ENCODE measurements around the gene PROX2.

The PROX2 gene

DNA sequence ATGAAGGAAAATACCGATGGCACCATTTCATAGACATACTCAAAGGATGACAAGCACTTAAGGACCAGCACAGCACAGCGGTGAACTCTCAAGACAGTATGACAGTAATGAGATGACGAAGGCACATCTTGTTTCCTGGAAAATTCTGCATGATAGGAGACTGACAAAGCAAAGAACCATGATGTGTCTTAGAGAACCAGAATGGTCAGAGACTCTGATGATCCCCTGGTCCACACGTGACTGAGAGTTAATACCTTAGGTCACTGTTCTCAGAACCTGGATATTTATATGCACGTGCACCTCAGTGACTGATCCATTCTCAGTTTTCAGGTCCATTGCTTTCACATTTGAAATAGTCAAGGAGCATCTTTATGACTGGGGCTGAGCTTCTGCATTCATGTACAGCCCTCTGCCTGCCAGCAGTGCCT, 35.3 kb downstream of the PROX2 start:
- DNase-seq, result no peak

DNA sequence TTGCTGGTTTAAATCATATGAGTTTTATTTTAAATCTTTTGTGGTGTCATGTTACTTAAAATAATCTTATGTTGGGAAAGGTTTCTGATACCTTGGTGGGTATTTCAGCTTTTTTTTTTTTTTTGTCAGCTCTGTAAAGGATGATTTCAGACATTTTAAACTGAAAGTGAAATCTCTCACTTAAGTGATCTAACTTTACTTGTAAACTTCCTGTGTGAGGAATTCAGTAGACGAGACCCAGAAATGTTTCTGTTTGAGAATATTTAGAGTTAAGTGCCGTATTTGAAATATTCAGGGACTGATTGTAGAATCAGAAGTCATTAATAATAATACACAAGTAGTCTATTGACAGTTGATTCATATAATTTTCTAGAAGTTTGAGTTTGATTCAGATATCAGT, 37.8 kb downstream of the PROX2 start:
- no peak for DNase-seq

DNA sequence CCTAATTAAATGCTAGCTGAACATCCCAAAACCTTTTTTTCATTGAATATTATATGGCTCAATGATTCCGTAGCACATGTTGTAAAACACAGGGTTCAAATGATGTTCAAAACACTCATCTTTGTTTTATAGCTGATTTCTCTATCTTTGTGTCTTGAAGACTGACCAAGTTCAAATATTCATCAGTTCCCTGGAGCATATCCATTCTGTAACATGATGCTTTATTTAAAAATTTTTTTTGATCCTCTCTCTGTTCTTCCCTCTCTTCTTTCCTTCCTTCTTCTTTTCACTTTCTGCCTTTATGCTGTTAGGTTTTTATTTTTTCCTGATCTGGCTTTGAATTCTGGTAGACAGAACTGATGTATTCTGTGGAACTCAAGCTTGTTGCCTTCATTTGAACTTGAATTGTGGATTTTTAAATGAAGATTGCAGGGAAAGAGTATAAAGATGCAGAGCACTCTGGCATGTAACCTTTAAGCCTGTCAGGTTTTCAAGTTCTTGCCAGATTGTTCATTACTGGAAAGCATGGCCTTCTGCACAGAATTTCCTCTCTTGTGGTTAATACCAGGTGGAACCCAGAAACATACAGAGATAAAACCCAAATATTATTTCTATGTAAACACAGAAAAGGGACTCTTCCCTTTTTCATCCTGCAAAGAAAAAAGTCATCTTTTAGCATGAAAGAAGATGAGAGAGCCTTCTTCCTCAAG, 39.5 kb downstream of the PROX2 start:
- no peak for DNase-seq

DNA sequence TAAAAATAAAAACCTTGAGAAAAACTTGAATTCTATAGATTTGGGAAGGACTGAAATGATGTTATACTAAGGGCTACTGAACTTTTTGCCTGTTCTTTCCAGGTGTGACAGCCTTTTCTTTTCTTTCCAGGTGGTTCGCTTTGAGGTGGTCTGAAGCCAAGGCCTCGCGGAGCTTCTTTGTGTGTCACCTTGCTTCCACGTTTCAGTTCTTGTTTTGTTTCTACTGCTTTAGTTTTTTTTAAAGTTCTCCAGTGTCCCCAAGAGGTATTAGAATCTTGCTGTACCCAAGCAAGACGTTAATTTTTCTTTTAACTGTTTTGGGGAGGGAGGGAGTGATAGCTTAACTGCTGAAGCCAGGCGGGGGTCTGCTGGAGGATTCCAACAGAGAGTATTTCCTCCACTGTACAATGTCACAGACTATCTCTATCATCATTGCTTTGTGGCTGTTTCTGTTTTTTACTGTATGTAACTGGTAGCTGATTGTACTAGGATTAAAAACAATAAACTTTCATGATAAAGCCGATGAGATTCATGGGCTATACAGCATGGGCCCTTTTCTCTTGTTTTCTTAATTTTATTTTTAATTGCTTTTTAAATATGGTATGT, 40.2 kb downstream of the PROX2 start:
- DNase-seq, result no peak

DNA sequence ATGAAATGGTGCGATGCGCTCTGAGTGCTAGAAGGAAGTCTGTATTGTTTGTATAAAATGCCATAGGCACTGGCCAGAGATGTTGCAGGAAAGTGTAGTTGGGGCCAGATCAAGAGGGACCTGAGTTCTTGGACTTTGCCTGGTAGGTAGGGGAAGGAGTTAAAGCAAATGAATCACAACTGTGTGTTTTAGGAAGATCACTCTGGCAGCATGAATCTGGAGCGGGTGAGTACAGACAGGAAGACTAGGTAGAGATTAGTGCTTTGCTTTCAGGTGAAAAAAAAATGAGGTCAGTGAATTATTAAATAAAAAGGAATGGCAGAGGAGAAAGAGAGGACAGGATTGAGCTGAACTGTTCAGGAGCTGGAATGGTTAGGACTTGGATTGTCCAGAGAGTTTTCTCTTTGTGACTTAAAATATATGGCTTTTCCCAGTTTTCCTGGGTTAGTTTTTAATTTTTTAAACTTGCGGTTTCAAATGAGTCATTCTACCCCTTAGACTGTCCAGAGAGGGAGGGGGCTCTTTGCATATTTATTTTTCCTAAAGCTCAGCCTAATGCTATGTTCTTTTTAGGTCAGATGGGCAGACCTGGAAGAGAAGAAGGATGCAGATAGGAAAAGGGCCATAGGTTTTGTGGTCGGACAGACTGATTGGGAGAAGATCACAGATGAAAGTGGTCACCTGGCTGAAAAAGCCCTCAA, 41.1 kb downstream of the PROX2 start:
- no peak for DNase-seq

DNA sequence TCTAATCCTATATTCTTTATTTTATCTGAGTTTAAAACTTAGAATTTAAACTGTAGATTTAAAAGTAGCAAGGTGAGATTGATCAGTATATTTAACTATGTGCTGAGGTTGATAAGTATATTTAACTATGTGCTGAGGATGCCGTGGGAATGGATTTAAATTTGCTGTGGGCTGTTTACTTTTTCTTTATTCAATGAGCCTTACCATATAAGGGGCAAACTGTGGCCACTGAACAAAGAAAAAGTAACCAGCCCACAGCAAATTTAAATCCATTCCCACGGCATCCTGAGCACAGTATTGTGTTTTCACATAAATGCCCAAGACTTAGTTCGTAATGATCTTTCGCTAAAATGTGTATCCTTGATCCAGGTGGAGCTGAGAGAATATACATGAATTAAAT, 43.1 kb downstream of the PROX2 start:
- no peak for DNase-seq

DNA sequence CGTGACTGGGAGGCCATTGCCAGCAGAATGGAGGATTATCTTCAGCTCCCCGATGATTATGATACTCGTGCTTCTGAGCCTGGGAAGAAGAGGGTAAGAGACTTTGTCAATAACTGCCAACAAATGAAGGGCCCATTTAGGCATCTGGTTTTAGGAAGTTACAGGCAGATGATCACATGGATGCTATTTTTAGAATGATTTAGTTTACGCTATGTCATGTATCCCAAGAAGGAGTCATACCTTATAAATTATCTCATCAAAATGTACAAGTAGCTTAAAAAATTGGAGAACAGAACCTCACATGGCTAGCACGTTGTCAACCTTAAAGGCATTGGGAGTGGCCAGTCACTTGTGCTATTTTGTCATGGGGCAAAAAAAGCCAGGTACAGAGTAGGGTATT, 46.7 kb downstream of the PROX2 start:
- no peak for DNase-seq

DNA sequence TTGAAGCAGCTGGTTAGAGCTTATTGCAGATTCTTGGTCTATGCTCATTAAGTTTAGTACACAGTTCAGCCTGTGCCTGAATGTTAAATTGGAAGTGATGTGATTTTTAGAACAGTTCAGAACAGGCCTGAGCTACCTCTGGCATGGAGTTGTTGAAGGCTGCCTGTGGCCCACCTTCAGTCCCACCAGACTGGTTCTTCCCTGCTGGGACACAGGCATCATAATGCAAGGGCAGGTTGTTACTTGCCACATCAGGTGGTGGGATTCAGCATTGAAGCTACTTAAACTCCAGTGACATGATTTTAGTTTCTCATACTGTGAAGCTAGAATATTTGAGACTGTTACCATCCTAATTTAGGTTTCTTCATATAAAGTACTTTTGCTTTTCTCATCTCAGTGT, 49.4 kb downstream of the PROX2 start:
- no peak for DNase-seq

Measured in activated T-cell treated with anti-CD3 and anti-CD28 coated beads for 4 hours (primary cell).